Adipose tissue (tissue), 3 donors: ENCODE measurements around the gene SEMA4G. TPM values are rescaled to one million over a fixed set of nuclear protein-coding genes. Genes with fewer than 3 reads are reported as not detected.

Experiments
- H3K27ac ChIP-seq: one replicate; pipeline ENCODE4 v1.5.1; 2013; ENCODE audit warnings: low read depth, low read length
- WGBS, 3 donors: extraction: QIAGEN DNeasy Blood & Tissue Kit; methylation state at CpG; one replicate each; pipeline ENCODE4 v1.1.7; 2013; 5-methylcytosine and 5-hydroxymethylcytosine counted together
- polyA plus RNA-seq, 3 donors: library from polyadenylated mRNA; stranded (reverse); fragments of 200-250 nt; gene quantifications; one replicate each; pipeline ENCODE4 v1.2.3, GENCODE V29; 2013
- donor health status: healthy with polysubstance abuse.
- donor health status: Bipolar disorder and iron deficiency.
- donor health status: healthy.

The SEMA4G gene
- polyA plus RNA-seq, 3 donors: 1.6 to 10.0 (median 2.3) TPM

GRCh38 chr10:100984672-100985177, 15.4 kb downstream of the SEMA4G start:
- WGBS, 3 donors: 73 to 76% (median 74%) methylated on average over 2 of the region's 2 CpGs
- H3K27ac ChIP-seq: no peak overlapping the region

GRCh38 chr10:100985336-100985735, 16.0 kb downstream of the SEMA4G start:
- no peak overlapping the region for H3K27ac ChIP-seq
- 43 to 72% (median 66%) methylated on average over 5 of the region's 5 CpGs for WGBS, 3 donors

GRCh38 chr10:100986623-100986951, 17.3 kb downstream of the SEMA4G start:
- no peak overlapping the region for H3K27ac ChIP-seq
- 8 to 29% (median 29%) methylated on average over 17 of the region's 17 CpGs for WGBS, 3 donors

GRCh38 chr10:100986952-100987684, 17.8 kb downstream of the SEMA4G start, which contains the start of the genes MRPL43 and TWNK:
TSS of gene MRPL43 (minus strand) at chr10:100987497. CDS start at chr10:100987443, 54 bp downstream.
TSS of gene TWNK (plus strand) at chr10:100987543. CDS start at chr10:100988211, 668 bp downstream.
- WGBS, 3 donors: 1% methylated on average over 75 of the region's 75 CpGs
- H3K27ac ChIP-seq: no peak within 1 kb of the TSS

GRCh38 chr10:100987685-100988049, 18.4 kb downstream of the SEMA4G start:
- no peak overlapping the region for H3K27ac ChIP-seq

GRCh38 chr10:100988166-100988565, 18.9 kb downstream of the SEMA4G start:
- WGBS, 3 donors: 56 to 68% (median 60%) methylated on average over 10 of the region's 10 CpGs
- no peak overlapping the region for H3K27ac ChIP-seq

More at GRCh38 chr10:100987685-100988049, 18.4 kb downstream of the SEMA4G start:
- WGBS, 3 donors: 2% methylated on average over 15 of the region's 15 CpGs

- WGBS, 3 donors: 70 to 93% (median 86%) methylated on average over 21 of the region's 21 CpGs
- no peak overlapping the region for H3K27ac ChIP-seq
These were observed 19.8 kb downstream of the SEMA4G start for GRCh38 chr10:100989088-100989487.

- WGBS, 3 donors: 45 to 61% (median 59%) methylated on average over 10 of the region's 10 CpGs
- H3K27ac ChIP-seq: no peak overlapping the region
These were observed 24.8 kb downstream of the SEMA4G start for GRCh38 chr10:100993986-100994708.

- WGBS, 3 donors: 67 to 71% (median 71%) methylated on average over 6 of the region's 6 CpGs
- no peak overlapping the region for H3K27ac ChIP-seq
These were observed 25.9 kb downstream of the SEMA4G start for GRCh38 chr10:100995181-100995580.

GRCh38 chr10:100996678-100997359, 27.5 kb downstream of the SEMA4G start:
- WGBS, 3 donors: 4 to 5% (median 5%) methylated on average over 40 to 46 of the region's 46 CpGs
- no peak overlapping the region for H3K27ac ChIP-seq

GRCh38 chr10:100997360-100998182, 28.3 kb downstream of the SEMA4G start:
- no peak overlapping the region for H3K27ac ChIP-seq
- 0% methylated on average over 45 to 66 of the region's 66 CpGs for WGBS, 3 donors

- H3K27ac ChIP-seq: peak overlapping the region; percentile 97
- WGBS, 3 donors: 2 to 4% (median 2%) methylated on average over 25 of the region's 25 CpGs
These were observed 29.1 kb downstream of the SEMA4G start for GRCh38 chr10:100998183-100998990.

- WGBS, 3 donors: 0% methylated on average over 55 to 83 of the region's 83 CpGs
- peak overlapping the region; percentile 97 for H3K27ac ChIP-seq
These were observed 29.9 kb downstream of the SEMA4G start for GRCh38 chr10:100998991-100999741.

- peak within 1 kb of the TSS; percentile 97 for H3K27ac ChIP-seq
- WGBS, 3 donors: 0 to 2% (median 1%) methylated on average over 19 to 44 of the region's 44 CpGs
These were observed 30.4 kb downstream of the SEMA4G start, which contains the start of gene LZTS2 for GRCh38 chr10:100999742-101000126. TSS of gene LZTS2 (plus strand) at chr10:100999808. CDS start at chr10:101002539, 2,731 bp downstream.

- 3 to 22% (median 4%) methylated on average over 17 to 19 of the region's 19 CpGs for WGBS, 3 donors
- peak overlapping the region; percentile 97 for H3K27ac ChIP-seq
These were observed 31.0 kb downstream of the SEMA4G start for GRCh38 chr10:101000127-101000914.
